ENCODE measurements around the gene ATXN2L.

Gene ATXN2L

DNA sequence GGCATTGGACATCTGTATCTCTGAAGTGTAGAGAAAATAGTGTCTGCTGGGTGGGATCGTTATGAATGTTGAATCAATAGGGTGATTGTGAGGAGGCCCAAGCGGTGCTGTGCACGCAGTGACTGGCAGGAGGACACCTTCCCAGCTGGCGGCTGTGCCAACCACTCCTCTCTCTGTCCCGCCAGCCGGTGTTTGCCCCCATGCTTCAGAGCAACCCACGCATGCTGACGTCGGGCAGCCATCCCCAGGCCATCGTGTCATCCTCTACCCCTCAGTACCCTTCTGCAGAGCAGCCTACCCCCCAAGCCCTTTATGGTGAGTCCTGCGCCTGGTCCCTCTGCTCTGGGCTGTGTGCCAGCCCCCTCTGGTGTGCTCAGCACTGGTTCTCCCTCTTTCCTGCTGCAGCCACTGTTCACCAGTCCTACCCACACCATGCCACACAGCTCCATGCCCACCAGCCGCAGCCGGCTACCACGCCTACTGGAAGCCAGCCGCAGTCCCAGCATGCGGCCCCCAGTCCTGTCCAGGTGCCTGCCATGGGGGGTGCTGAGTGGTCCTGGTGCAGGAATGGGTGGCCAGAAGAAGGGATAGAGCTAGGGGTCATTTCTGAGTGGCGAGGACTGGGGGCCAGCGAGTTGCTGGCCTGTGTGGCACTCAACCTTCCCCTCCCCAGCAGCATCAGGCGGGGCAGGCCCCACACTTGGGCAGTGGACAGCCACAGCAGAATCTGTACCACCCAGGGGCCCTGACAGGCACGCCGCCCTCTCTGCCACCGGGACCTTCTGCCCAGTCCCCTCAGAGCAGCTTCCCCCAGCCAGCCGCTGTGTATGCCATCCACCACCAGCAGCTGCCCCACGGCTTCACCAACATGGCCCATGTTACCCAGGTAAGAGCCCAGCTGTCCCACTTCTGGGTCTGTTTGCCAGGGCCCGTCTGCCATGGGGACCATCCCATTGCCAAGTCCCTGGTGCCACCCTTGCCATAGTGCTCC is 12.4 kb downstream of the ATXN2L start:
- TF ChIP-seq, protein P1, sequence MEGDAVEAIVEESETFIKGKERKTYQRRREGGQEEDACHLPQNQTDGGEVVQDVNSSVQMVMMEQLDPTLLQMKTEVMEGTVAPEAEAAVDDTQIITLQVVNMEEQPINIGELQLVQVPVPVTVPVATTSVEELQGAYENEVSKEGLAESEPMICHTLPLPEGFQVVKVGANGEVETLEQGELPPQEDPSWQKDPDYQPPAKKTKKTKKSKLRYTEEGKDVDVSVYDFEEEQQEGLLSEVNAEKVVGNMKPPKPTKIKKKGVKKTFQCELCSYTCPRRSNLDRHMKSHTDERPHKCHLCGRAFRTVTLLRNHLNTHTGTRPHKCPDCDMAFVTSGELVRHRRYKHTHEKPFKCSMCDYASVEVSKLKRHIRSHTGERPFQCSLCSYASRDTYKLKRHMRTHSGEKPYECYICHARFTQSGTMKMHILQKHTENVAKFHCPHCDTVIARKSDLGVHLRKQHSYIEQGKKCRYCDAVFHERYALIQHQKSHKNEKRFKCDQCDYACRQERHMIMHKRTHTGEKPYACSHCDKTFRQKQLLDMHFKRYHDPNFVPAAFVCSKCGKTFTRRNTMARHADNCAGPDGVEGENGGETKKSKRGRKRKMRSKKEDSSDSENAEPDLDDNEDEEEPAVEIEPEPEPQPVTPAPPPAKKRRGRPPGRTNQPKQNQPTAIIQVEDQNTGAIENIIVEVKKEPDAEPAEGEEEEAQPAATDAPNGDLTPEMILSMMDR (IDR thresholded peaks at IDR 0.05; ENCODE audit: low read depth, low read length) = no peak
- no peak overlapping the region for H3K4me3 ChIP-seq (ENCODE audit: low read depth, low read length)

DNA sequence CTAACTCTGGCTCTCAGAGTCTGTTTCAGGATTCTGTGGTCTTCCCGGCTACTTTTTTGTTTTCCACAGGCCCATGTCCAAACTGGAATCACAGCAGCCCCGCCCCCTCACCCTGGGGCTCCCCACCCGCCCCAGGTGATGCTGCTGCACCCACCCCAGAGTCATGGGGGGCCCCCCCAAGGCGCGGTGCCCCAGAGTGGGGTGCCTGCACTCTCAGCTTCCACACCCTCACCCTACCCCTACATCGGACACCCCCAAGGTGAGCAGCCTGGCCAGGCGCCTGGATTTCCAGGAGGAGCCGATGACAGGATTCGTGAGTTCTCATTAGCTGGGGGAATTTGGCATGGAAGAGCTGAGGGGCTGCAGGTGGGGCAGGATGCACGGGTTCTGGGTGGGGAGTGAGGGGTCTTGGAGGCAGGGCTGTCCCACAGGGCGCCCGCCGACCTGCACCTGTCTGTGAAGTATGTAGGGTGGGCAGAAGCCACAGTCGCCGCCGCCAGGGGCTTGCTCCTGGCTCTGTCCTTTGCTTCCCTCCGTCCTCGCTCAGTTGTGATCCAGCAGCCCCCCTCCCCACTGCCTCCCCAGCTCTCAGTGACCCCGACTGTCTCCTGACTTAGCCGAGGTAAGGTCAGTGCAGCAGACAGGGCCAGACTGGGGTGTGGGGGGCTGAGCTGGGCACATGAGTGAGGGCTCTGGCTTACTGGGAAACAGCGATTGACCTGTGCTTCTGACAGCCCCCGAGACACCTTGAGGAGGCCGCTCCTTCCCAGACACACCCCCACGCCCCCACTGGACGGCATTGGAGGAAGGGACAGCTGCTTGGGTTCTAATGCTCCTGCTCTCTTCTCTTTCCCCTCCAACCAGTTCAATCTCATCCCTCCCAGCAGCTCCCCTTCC is 13.3 kb downstream of the ATXN2L start:
- H3K4me3 ChIP-seq (ENCODE audit: low read depth, low read length) = no peak overlapping the region
- TF ChIP-seq, protein P1 (IDR thresholded peaks at IDR 0.05; ENCODE audit: low read depth, low read length) = no peak

DNA sequence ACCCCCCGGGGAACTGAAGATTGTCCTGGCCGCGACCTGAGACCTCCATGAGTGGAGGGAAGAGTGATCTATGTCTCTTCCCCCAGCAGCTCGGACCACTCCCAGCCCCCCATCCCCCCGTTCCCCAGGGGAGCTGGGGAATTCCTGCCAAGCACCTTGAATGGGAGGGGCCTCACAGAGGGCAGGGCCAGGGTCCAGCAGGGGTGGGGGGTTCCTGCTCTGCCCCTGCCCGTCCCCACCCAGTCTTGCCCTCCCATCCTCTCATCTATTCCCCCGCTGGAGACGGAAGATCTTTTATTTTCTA is 13.9 kb downstream of the ATXN2L start:
- TF ChIP-seq, protein P1 (IDR thresholded peaks at IDR 0.05; ENCODE audit: low read depth, low read length) = no peak
- no peak overlapping the region for H3K4me3 ChIP-seq (ENCODE audit: low read depth, low read length)

DNA sequence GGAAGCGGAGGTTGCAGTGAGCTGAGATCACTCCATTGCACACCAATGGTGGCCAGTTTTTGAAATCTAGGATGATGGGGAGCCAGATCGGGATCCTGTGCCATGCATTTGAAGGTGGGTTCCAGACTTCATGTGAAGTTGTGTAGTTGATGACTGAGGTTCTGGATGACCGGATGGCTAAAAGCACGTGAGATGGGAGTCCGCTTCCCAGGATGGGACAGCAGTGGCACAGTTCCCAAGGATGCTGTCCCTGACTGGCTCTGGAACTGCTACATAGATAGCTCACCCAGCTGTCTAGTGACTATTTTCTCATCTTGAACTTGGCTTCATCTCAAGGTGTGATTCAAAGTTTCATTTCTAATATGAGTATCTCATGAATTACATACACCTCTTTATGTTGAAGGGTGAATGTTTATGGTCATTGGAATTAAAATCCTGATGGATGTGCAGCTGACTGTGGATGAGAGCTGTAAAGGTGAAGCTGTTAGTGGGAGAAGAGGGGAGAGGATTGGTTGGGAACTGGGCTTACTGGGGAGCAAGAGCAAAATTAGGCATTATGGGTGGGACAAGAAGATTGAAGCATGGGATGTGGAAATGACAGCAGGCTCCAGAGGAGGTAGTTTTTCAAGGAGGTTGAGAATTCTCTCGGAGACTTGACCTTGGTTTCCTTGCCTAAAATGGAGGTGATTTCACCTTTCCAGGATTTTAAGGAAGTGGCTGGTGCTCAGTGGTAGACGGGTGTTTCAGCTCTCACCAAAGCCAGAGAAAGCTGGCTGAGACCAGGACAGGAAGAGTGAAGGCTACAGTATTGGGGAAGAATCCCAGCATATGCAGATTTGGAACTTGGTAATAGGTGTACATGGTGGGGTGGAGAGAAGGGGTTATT is 15.1 kb downstream of the ATXN2L start:
- TF ChIP-seq, protein P1 (IDR thresholded peaks at IDR 0.05; ENCODE audit: low read depth, low read length) = no peak
- no peak overlapping the region for H3K4me3 ChIP-seq (ENCODE audit: low read depth, low read length)

DNA sequence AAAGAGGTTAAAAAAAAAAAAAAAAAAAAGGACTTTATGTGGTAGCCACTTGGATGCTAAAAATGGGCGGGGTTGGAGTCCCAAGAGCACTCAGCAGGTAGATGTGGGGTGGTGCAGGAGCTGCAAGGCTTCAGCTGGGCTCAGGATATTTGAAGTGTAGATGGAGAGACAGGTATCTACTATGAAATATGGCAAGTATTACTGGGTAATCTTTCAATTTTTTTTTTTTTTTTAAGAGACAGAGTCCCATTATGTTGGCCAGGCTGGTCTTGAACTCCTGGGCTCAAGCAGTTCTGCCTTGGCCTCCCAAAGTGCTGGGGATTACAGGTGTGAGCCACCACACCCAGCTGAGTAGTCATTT is 15.7 kb downstream of the ATXN2L start:
- TF ChIP-seq, protein P1 (IDR thresholded peaks at IDR 0.05; ENCODE audit: low read depth, low read length) = no peak

DNA sequence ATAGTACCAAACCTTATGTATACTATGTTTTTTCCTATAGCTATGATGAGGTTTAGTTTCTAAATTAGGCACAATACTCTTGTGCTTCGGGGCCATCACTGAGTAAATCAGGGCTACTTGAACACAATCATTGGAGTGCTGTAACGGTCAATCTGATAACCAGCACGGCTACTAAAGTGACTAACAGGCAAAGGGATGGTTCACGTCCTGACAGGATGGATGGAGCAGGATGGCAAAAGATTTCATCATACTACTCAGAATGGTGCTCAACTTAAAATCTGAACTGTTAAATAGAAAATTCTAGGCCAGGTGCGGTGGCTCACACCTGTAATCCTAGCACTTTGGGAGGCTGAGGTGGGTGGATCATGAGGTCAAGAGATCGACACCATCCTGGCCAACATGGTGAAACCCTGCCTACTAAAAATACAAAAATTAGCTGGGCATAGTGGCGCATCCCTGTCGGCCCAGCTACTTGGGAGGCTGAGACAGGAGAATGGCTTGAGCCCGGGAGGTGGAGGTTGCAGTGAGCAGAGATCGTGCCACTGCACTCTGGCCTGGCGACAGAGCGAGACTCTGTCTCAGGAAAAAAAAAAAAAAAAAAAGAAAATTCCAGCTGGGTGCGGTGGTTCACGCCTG is 16.3 kb downstream of the ATXN2L start:
- no peak overlapping the region for H3K4me3 ChIP-seq (ENCODE audit: low read depth, low read length)

More for the DNA sequence above, 15.7 kb downstream of the ATXN2L start:
- H3K4me3 ChIP-seq (ENCODE audit: low read depth, low read length) = no peak overlapping the region

More for the DNA sequence above, 16.3 kb downstream of the ATXN2L start:
- TF ChIP-seq, protein P1 (IDR thresholded peaks at IDR 0.05; ENCODE audit: low read depth, low read length) = no peak
